ENCODE data around the gene BMP3. TPM values are rescaled to one million over a fixed set of nuclear protein-coding genes. Genes with fewer than 3 reads are reported as not detected.

The BMP3 gene
- total RNA-seq, 1 donor from 2014 or later, result not detected

DNA sequence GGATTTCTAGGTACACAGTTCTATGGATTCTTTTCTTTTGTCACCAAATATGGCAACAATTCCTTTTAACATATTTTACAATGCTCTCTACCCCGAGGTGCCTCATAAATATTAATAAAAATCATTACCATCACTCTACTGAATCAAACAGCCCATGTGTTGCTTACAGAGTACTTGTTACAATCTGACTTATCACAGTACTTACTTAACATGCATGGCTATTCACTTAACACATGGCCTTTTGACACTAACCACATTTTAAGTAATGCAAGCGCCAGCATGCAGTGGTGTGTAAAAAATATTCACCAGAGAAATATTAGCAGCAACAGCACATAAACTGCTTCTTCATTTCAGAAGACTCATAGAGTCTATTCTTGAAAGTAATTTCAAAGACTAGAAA lies 64.9 kb downstream of the BMP3 start:
- DNase-seq (ENCODE audit: extremely low read depth, low read depth, low spot score), result no peak

DNA sequence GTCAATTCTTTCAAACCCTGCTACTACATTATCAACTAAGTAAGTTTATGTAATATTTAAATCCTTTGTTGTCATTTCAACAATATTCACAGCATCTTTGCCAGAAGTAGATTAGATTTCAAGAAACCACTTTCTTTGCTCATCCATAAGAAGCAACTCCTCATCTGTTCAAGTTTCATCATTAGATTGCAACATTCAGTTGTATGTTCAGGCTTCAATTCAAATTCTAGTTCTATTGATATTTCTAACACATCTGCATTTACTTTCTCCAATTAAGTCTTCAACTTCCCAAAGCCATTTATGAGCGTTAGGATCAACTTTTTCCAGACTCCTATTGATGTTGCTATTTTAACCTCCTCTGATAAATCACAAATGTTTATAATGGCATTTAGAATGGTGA lies 66.1 kb downstream of the BMP3 start:
- no peak for DNase-seq (ENCODE audit: extremely low read depth, low read depth, low spot score)

DNA sequence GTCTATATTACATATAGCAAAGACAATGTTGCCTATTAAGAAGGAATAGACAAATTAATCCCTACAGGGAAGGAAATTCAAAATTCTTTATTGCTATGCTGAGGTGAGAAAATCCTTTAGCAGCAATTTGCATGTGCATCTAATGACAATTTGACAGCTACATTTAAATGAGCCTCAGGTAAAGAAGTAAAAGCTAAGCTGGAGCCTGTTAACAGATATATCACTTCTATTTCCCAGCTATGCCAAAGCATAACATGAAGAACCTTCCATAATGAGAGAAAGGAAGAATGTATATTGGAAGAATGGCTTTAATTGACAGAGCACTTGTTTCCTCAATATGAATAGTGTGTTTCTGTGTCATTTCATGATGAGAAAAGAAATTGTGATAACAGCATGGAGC lies 71.6 kb downstream of the BMP3 start:
- no peak for DNase-seq (ENCODE audit: extremely low read depth, low read depth, low spot score)

DNA sequence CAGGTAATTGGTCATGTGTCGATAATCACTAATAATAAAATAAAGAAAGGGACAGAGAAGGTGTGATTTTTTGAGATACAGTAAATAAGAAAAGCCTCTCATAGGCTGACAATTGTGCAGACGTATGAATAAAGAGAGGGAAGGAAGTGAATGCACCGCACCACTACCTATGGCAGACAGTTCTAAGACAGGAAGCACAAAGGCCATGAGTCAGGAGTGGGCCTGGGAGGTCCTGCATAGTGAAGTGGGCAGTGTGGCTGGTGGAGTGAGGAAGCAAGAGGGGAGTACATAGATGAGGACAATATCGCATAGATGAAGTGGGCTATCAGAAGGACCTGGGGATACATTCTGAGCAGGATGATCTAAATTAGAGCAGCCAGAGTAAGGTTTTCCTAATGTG lies 75.6 kb downstream of the BMP3 start:
- no peak for DNase-seq (ENCODE audit: extremely low read depth, low read depth, low spot score)

Other genes with a start within 250 kb of the BMP3 start
- gene PRKG2, start 184.5 kb downstream of the BMP3 start, total RNA-seq, result 0.06 and 0.82 TPM in 2 replicates

Data from glomerular endothelial cell (primary cell).